Measurements from ENCODE around the gene P2RY10. TPM values are rescaled to one million over a fixed set of nuclear protein-coding genes. Genes with fewer than 3 reads are reported as not detected.

The P2RY10 gene, protein sequence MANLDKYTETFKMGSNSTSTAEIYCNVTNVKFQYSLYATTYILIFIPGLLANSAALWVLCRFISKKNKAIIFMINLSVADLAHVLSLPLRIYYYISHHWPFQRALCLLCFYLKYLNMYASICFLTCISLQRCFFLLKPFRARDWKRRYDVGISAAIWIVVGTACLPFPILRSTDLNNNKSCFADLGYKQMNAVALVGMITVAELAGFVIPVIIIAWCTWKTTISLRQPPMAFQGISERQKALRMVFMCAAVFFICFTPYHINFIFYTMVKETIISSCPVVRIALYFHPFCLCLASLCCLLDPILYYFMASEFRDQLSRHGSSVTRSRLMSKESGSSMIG
- not detected in 5 replicates for total RNA-seq (2022; extraction: Qiagen RNA extraction)

GRCh38 chrX:78945186-78945912 lies at the start of gene P2RY10:
Gene P2RY10, plus strand, starts transcription at chrX:78945391. Its CDS starts 15,130 bp downstream, at chrX:78960521.

Other genes starting within 250 kb of the P2RY10 start
- not detected in 5 replicates for gene LPAR4, start 197.7 kb upstream of the P2RY10 start, total RNA-seq (2022; extraction: Qiagen RNA extraction)
- gene GPR174, start 199.3 kb downstream of the P2RY10 start, total RNA-seq (2022; extraction: Qiagen RNA extraction), result not detected in 5 replicates

Measured in A549 treated with Mapracorat at 1 μM for 4 hours (cell line).